ENCODE measurements around the gene ACRBP. TPM values are rescaled to one million over a fixed set of nuclear protein-coding genes. Genes with fewer than 3 reads are reported as not detected.
A peak's percentile ranks its signal among the peaks of the same experiment; 100 is the strongest.

ACRBP gene
- 10 to 100 TPM in 2 of 5 experiments, 1 to 10 TPM in 3; 2.3 to 23.0 (median 6.6) TPM for total RNA-seq
- polyA plus RNA-seq: 1 to 10 TPM in 1 of 2 donors, under 1 TPM in 1; 0.27 to 1.1 TPM
- 1.6 reads per million, percentile 5 among the genes with 10 or more reads in this experiment for total RNA-seq

GRCh38 chr12:6647083-6647604, at the start of gene ACRBP:
Gene ACRBP (minus strand): TSS chr12:6647432. CDS start chr12:6647366, 66 bp downstream.
- ChIA-PET POLR2A (interaction anchor here (0.5 to 2.1 kb wide), 5 partner anchors 9 to 27 kb away, joined by 3 to 6 read pairs (median 4); no protein-coding TSS in a partner anchor), CTCF (interaction anchor here (4.2 kb wide), 1 partner anchor 27 kb away, joined by 18 read pairs; no protein-coding TSS in a partner anchor)
- H3K4me3 ChIP-seq (ENCODE audit: low read length): peak within 1 kb of the TSS; percentile 43
- Mint-ChIP-seq H3K27me3 (peaks cover 0 to 3% (median 0%) of the 10 kb centered on the region in 5 donors), H3K4me1 (peaks cover 15 to 26% (median 18%) of the 10 kb centered on the region in 7 donors), H3K9me3 (peaks cover 0 to 25% (median 4%) of the 10 kb centered on the region in 11 donors), H3K4me3 (peak within 1 kb of the TSS; percentile 70 to 88 (median 76)), H3K36me3 (peaks cover 9 to 49% (median 32%) of the 10 kb centered on the region in 5 donors), H3K27ac (peak within 1 kb of the TSS in 6 of 9 donors; percentile 16 to 89 (median 62))
- peaks cover 0 to 5% of the 10 kb centered on the region in 2 donors for H3K4me1 ChIP-seq (ENCODE audit: control insufficient read depth in 2 of 2, insufficient read depth in 2 of 2, low read length in 2 of 2)
- peak within 1 kb of the TSS; percentile 37 for H3K27ac ChIP-seq (ENCODE audit: low read depth, low read length)
- ATAC-seq (peak; percentile 84), DNase-seq (peak in 4 of 9 donors; percentile 19 to 64 (median 29))
- peaks cover 0 to 28% (median 16%) of the 10 kb centered on the region in 3 experiments for H3K36me3 ChIP-seq (ENCODE audit: control insufficient read depth in 2 of 3, insufficient read depth in 3 of 3, low read length in 3 of 3)
- no peaks in the 10 kb centered on the region for H3K27me3 ChIP-seq (ENCODE audit: control insufficient read depth in 2 of 2, insufficient read depth in 2 of 2, low read length in 2 of 2)
- intact Hi-C loops (cut with micrococcal nuclease): loop anchor here in 1 of 2 donors (2.0 kb wide), 1 partner anchor 14 kb away; no protein-coding TSS in a partner anchor
- H3K9me3 ChIP-seq (ENCODE audit: control insufficient read depth in 2 of 3, low read length in 3 of 3): peaks cover 0 to 8% (median 0%) of the 10 kb centered on the region in 3 experiments

GRCh38 chr12:6695313-6696045, 48.2 kb upstream of the ACRBP start:
- Mint-ChIP-seq H3K27me3 (peaks cover 0 to 27% (median 8%) of the 10 kb centered on the region in 5 donors), H3K9me3 (no peaks in the 10 kb centered on the region), H3K27ac (no peak overlapping the region), H3K4me1 (peaks cover 6 to 31% (median 16%) of the 10 kb centered on the region in 7 donors), H3K36me3 (peaks cover 0 to 4% (median 0%) of the 10 kb centered on the region in 5 donors), H3K4me3 (no peak overlapping the region)
- intact Hi-C loops (cut with micrococcal nuclease): no loop called here
- Histone ChIP-seq H3K27ac (ENCODE audit: low read depth, low read length) (no peak overlapping the region), H3K9me3 (ENCODE audit: control insufficient read depth in 2 of 3, low read length in 3 of 3) (no peaks in the 10 kb centered on the region), H3K27me3 (ENCODE audit: control insufficient read depth in 2 of 2, insufficient read depth in 2 of 2, low read length in 2 of 2) (no peaks in the 10 kb centered on the region), H3K4me1 (ENCODE audit: control insufficient read depth in 2 of 2, insufficient read depth in 2 of 2, low read length in 2 of 2) (peaks cover under 1% of the 10 kb centered on the region in 2 donors), H3K4me3 (ENCODE audit: low read length) (no peak overlapping the region), H3K36me3 (ENCODE audit: control insufficient read depth in 2 of 3, insufficient read depth in 3 of 3, low read length in 3 of 3) (peaks cover 0 to 4% (median 0%) of the 10 kb centered on the region in 3 experiments)
- ATAC-seq (no peak), DNase-seq (no peak)
- ChIA-PET POLR2A (interaction anchor here (0.5 to 0.6 kb wide), 2 partner anchors 232 to 372 kb away, joined by 3 read pairs; no protein-coding TSS in a partner anchor), CTCF (interaction anchor here (1.5 kb wide), 1 partner anchor 10 kb away, joined by 3 read pairs; no protein-coding TSS in a partner anchor)

- H3K4me1 ChIP-seq (ENCODE audit: control insufficient read depth in 2 of 2, insufficient read depth in 2 of 2, low read length in 2 of 2): peaks cover 7 to 8% of the 10 kb centered on the region in 2 donors
- no peaks in the 10 kb centered on the region for H3K9me3 ChIP-seq (ENCODE audit: control insufficient read depth in 2 of 3, low read length in 3 of 3)
- ATAC-seq (no peak), DNase-seq (no peak)
- CTCF ChIA-PET: no interaction called here
- intact Hi-C loops (cut with micrococcal nuclease): no loop called here
- Mint-ChIP-seq H3K4me3 (no peak overlapping the region), H3K27me3 (peaks cover 0 to 25% (median 7%) of the 10 kb centered on the region in 5 donors), H3K4me1 (peaks cover 10 to 33% (median 22%) of the 10 kb centered on the region in 7 donors), H3K27ac (peak overlapping the region in 1 of 9 donors; percentile 78), H3K9me3 (no peaks in the 10 kb centered on the region), H3K36me3 (peaks cover 0 to 4% (median 0%) of the 10 kb centered on the region in 5 donors)
- H3K27me3 ChIP-seq (ENCODE audit: control insufficient read depth in 2 of 2, insufficient read depth in 2 of 2, low read length in 2 of 2): no peaks in the 10 kb centered on the region
- no peak overlapping the region for H3K27ac ChIP-seq (ENCODE audit: low read depth, low read length)
- H3K4me3 ChIP-seq (ENCODE audit: low read length): no peak overlapping the region
- H3K36me3 ChIP-seq (ENCODE audit: control insufficient read depth in 2 of 3, insufficient read depth in 3 of 3, low read length in 3 of 3): peaks cover 0 to 4% (median 0%) of the 10 kb centered on the region in 3 experiments
- POLR2A ChIA-PET: no interaction called here
These were observed 47.5 kb upstream of the ACRBP start for GRCh38 chr12:6694701-6695100.

GRCh38 chr12:6693832-6694355, 46.7 kb upstream of the ACRBP start:
- Mint-ChIP-seq H3K4me1 (peaks cover 5 to 29% (median 20%) of the 10 kb centered on the region in 7 donors), H3K36me3 (peaks cover 0 to 4% (median 0%) of the 10 kb centered on the region in 5 donors), H3K9me3 (no peaks in the 10 kb centered on the region), H3K27ac (peak overlapping the region in 2 of 9 donors; percentile 44 to 59), H3K27me3 (peaks cover 0 to 17% (median 0%) of the 10 kb centered on the region in 5 donors), H3K4me3 (no peak overlapping the region)
- Histone ChIP-seq H3K9me3 (ENCODE audit: control insufficient read depth in 2 of 3, low read length in 3 of 3) (no peaks in the 10 kb centered on the region), H3K27ac (ENCODE audit: low read depth, low read length) (no peak overlapping the region), H3K36me3 (ENCODE audit: control insufficient read depth in 2 of 3, insufficient read depth in 3 of 3, low read length in 3 of 3) (peaks cover 0 to 6% (median 0%) of the 10 kb centered on the region in 3 experiments), H3K27me3 (ENCODE audit: control insufficient read depth in 2 of 2, insufficient read depth in 2 of 2, low read length in 2 of 2) (no peaks in the 10 kb centered on the region), H3K4me1 (ENCODE audit: control insufficient read depth in 2 of 2, insufficient read depth in 2 of 2, low read length in 2 of 2) (peaks cover 7 to 8% of the 10 kb centered on the region in 2 donors), H3K4me3 (ENCODE audit: low read length) (no peak overlapping the region)
- ATAC-seq (no peak), DNase-seq (no peak)
- ChIA-PET POLR2A (no interaction called here), CTCF (no interaction called here)
- intact Hi-C loops (cut with micrococcal nuclease): no loop called here

- DNase-seq: no peak
- CTCF ChIA-PET: interaction anchor here (0.6 kb wide), 1 partner anchor 122 kb away, joined by 3 read pairs; no protein-coding TSS in a partner anchor
- peaks cover 0 to 7% (median 0%) of the 10 kb centered on the region in 3 experiments for H3K36me3 ChIP-seq (ENCODE audit: control insufficient read depth in 2 of 3, insufficient read depth in 3 of 3, low read length in 3 of 3)
- no peak overlapping the region for H3K4me3 ChIP-seq (ENCODE audit: low read length)
- no peak overlapping the region for H3K27ac ChIP-seq (ENCODE audit: low read depth, low read length)
- Mint-ChIP-seq H3K27ac (peak overlapping the region in 4 of 9 donors; percentile 9 to 83 (median 34)), H3K27me3 (peaks cover 0 to 7% (median 0%) of the 10 kb centered on the region in 5 donors), H3K36me3 (peaks cover 0 to 4% (median 0%) of the 10 kb centered on the region in 5 donors), H3K9me3 (no peaks in the 10 kb centered on the region), H3K4me1 (peaks cover 11 to 35% (median 25%) of the 10 kb centered on the region in 7 donors), H3K4me3 (peak overlapping the region in 1 of 10 donors; percentile 39)
- H3K9me3 ChIP-seq (ENCODE audit: control insufficient read depth in 2 of 3, low read length in 3 of 3): no peaks in the 10 kb centered on the region
- intact Hi-C loops (cut with micrococcal nuclease): no loop called here
- no peak for ATAC-seq
- no peaks in the 10 kb centered on the region for H3K27me3 ChIP-seq (ENCODE audit: control insufficient read depth in 2 of 2, insufficient read depth in 2 of 2, low read length in 2 of 2)
- peaks cover 12 to 13% of the 10 kb centered on the region in 2 donors for H3K4me1 ChIP-seq (ENCODE audit: control insufficient read depth in 2 of 2, insufficient read depth in 2 of 2, low read length in 2 of 2)
- POLR2A ChIA-PET: interaction anchor here (0.8 to 1.6 kb wide), 2 partner anchors 31 to 113 kb away, joined by 3 to 8 read pairs; partner anchors contain the start of gene COPS7A
These were observed 45.7 kb upstream of the ACRBP start for GRCh38 chr12:6692888-6693287.

GRCh38 chr12:6691473-6691872, 44.2 kb upstream of the ACRBP start:
- CTCF ChIA-PET: interaction anchor here (0.6 to 0.7 kb wide), 2 partner anchors 63 to 72 kb away, joined by 3 to 7 read pairs; no protein-coding TSS in a partner anchor
- intact Hi-C loops (cut with micrococcal nuclease): no loop called here
- Histone ChIP-seq H3K9me3 (ENCODE audit: control insufficient read depth in 2 of 3, low read length in 3 of 3) (no peaks in the 10 kb centered on the region), H3K4me3 (ENCODE audit: low read length) (no peak overlapping the region), H3K27ac (ENCODE audit: low read depth, low read length) (no peak overlapping the region), H3K36me3 (ENCODE audit: control insufficient read depth in 2 of 3, insufficient read depth in 3 of 3, low read length in 3 of 3) (peaks cover 0 to 7% (median 0%) of the 10 kb centered on the region in 3 experiments), H3K4me1 (ENCODE audit: control insufficient read depth in 2 of 2, insufficient read depth in 2 of 2, low read length in 2 of 2) (peaks cover 17 to 19% of the 10 kb centered on the region in 2 donors), H3K27me3 (ENCODE audit: control insufficient read depth in 2 of 2, insufficient read depth in 2 of 2, low read length in 2 of 2) (no peaks in the 10 kb centered on the region)
- POLR2A ChIA-PET: interaction anchor here (0.6 to 3.6 kb wide), 5 partner anchors 8 to 160 kb away, joined by 3 to 67 read pairs (median 8); partner anchors contain the start of genes COPS7A, PIANP and USP5
- Mint-ChIP-seq H3K27me3 (peaks cover 0 to 3% (median 0%) of the 10 kb centered on the region in 5 donors), H3K4me3 (peak overlapping the region in 1 of 10 donors; percentile 16), H3K9me3 (no peaks in the 10 kb centered on the region), H3K4me1 (peaks cover 26 to 49% (median 39%) of the 10 kb centered on the region in 7 donors), H3K27ac (peak overlapping the region in 1 of 9 donors; percentile 58), H3K36me3 (peaks cover 0 to 15% (median 3%) of the 10 kb centered on the region in 5 donors)
- DNase-seq (no peak), ATAC-seq (no peak)

Measured in naive thymus-derived CD4-positive, alpha-beta T cell (primary cell).